Epithelial cell of esophagus (primary cell): Measurements from ENCODE around the gene CFAP58.

Experiments used
- DNase-seq: peaks from one replicate; pipeline ENCODE4 v3.0.0; 2010; ENCODE audit warnings: low read depth
- H3K4me3 ChIP-seq: 2 replicates; pipeline ENCODE4 v1.5.1; 2011; ENCODE audit warnings: mild to moderate bottlenecking, low read length, control low read depth
- CTCF ChIP-seq: IDR thresholded peaks from 2 replicates; pipeline ENCODE4 v1.5.1; 2011; ENCODE audit warnings: low read depth, mild to moderate bottlenecking, low read length, control low read depth, inconsistent platforms; ENCODE audit not compliant: insufficient read depth; ENCODE audit errors: missing control alignments

Gene CFAP58

GRCh38 chr10:104309980-104310978 is 43.4 kb upstream of the CFAP58 start:
- no peak for TF ChIP-seq CTCF
- no peak for DNase-seq
- no peak overlapping the region for H3K4me3 ChIP-seq

- no peak for TF ChIP-seq CTCF
- no peak overlapping the region for H3K4me3 ChIP-seq
- no peak for DNase-seq
Measured at GRCh38 chr10:104311184-104311720, 42.4 kb upstream of the CFAP58 start.

GRCh38 chr10:104314591-104315485 is 38.8 kb upstream of the CFAP58 start:
- TF ChIP-seq CTCF: no peak
- no peak for DNase-seq
- no peak overlapping the region for H3K4me3 ChIP-seq

GRCh38 chr10:104315486-104315921 is 38.1 kb upstream of the CFAP58 start:
- TF ChIP-seq CTCF: no peak
- no peak overlapping the region for H3K4me3 ChIP-seq
- no peak for DNase-seq

- DNase-seq: no peak
- TF ChIP-seq CTCF: no peak
- H3K4me3 ChIP-seq: no peak overlapping the region
Measured at GRCh38 chr10:104316321-104317099, 37.1 kb upstream of the CFAP58 start.

GRCh38 chr10:104317269-104317710 is 36.3 kb upstream of the CFAP58 start:
- no peak for DNase-seq
- no peak overlapping the region for H3K4me3 ChIP-seq
- TF ChIP-seq CTCF: no peak
